K562 (cell line): ENCODE results near the gene PHTF2. TPM values are rescaled to one million over a fixed set of nuclear protein-coding genes. Genes with fewer than 3 reads are reported as not detected.

Source experiments
- BRF2 ChIP-seq: IDR thresholded peaks from 3 replicates; pipeline ENCODE4 v1.6.1; 2011; ENCODE audit warnings: borderline replicate concordance, mild to moderate bottlenecking; ENCODE audit not compliant: insufficient read length, insufficient read depth
- ETV1 ChIP-seq: fragments of 450-650 bp; conservative IDR thresholded peaks from 2 replicates; pipeline ENCODE4 v1.6.1; 2016; ENCODE audit warnings: missing genetic modification characterization, control low read depth, low read depth, missing compliant biosample characterization
- FUS ChIP-seq: fragments of 200-400 bp; formaldehyde crosslinking; optimal IDR thresholded peaks from 2 replicates; pipeline ENCODE3; 2017; ENCODE audit warnings: low read depth, low read length
- GATA2 ChIP-seq: sonication (generic); formaldehyde crosslinking; IDR thresholded peaks from 2 replicates; pipeline ENCODE4 v1.4.0; 2020; ENCODE audit warnings: mild to moderate bottlenecking, missing genetic modification reagents
- MGA ChIP-seq: fragments of 450-650 bp; IDR thresholded peaks from 2 replicates; pipeline ENCODE4 v1.6.1; 2016; ENCODE audit warnings: mild to moderate bottlenecking, moderate library complexity
- NFXL1 ChIP-seq: fragments of 450-650 bp; formaldehyde crosslinking; IDR thresholded peaks from 2 replicates; pipeline ENCODE4 v1.4.0; 2021; ENCODE audit warnings: mild to moderate bottlenecking
- SRSF3 ChIP-seq: fragments of 200-400 bp; formaldehyde crosslinking; IDR thresholded peaks from 2 replicates; pipeline ENCODE4 v1.6.1; 2016; ENCODE audit warnings: mild to moderate bottlenecking, low read length, moderate library complexity; ENCODE audit not compliant: insufficient read depth
- TSC22D4 ChIP-seq: fragments of 450-650 bp; IDR thresholded peaks from 2 replicates; pipeline ENCODE4 v1.6.1; 2016; ENCODE audit warnings: missing genetic modification characterization, missing biosample characterization, control low read depth
- ZEB2 ChIP-seq: fragments of 450-650 bp; IDR thresholded peaks from 2 replicates; pipeline ENCODE4 v1.6.1; 2016
- ZKSCAN3 ChIP-seq: fragments of 250-450 bp; sonication (Bioruptor Pico); IDR thresholded peaks from 2 replicates; pipeline ENCODE4 v1.4.0; 2020
- ZNF431 ChIP-seq: sonication (generic); formaldehyde crosslinking; IDR thresholded peaks from 2 replicates; pipeline ENCODE4 v1.8.0; 2022; ENCODE audit warnings: mild to moderate bottlenecking, missing genetic modification reagents
- ZNF561 ChIP-seq: fragments of 450-650 bp; formaldehyde crosslinking; conservative IDR thresholded peaks from 2 replicates; pipeline ENCODE4 v1.4.0; 2020; ENCODE audit warnings: mild to moderate bottlenecking, moderate library complexity
- polyA plus RNA-seq, 8 experiments: library from polyadenylated mRNA; depleted of rRNA in 4 of 8; stranded (reverse) in 5 of 8; unstranded in 3 of 8; fragments of >200 nt; fragmentation: Nextera tagmentation in 2 of 8; fragmentation: Illumina TruSeq in 1 of 8; extraction: Ambion mirVana in 2 of 8; extraction: Trizol in 1 of 8; gene quantifications; 2 replicates each; pipeline versions ENCODE4 v1.2.1 to v1.2.3, GENCODE V29; 2011 to 2014; ENCODE audit warnings: inconsistent platforms in 1 of 8, missing spikeins in 1 of 8
- total RNA-seq, 7 experiments: library from RNA; depleted of rRNA in 6 of 7; stranded (reverse); fragments of >200 nt in 6 of 7; fragmentation: Illumina TruSeq in 2 of 7; extraction: Trizol in 2 of 7; gene quantifications; 2 replicates each; pipeline versions ENCODE4 v1.2.1 to v1.2.3, GENCODE V29; 2011 to 2021; ENCODE audit warnings: low replicate concordance in 1 of 7
- TF ChIP-seq, protein P1 (sequence below): sonication (generic); formaldehyde crosslinking; IDR thresholded peaks from 2 replicates; pipeline ENCODE4 v1.8.0; 2022; ENCODE audit warnings: missing genetic modification reagents, mild to moderate bottlenecking, borderline replicate concordance
- TF ChIP-seq, protein P2 (sequence below): sonication (generic); IDR thresholded peaks from 2 replicates; pipeline ENCODE4 v1.6.1; 2016

The PHTF2 gene
- total and polyA plus RNA-seq, 9 of the 15 experiments (the other 6 are each of a cell fraction or from before 2014, with no cell fraction given), result 17.9 to 43.6 (median 25.4) TPM

GRCh38 chr7:77913977-77914607, 115.5 kb downstream of the PHTF2 start (continued):
- no peak for TF ChIP-seq BRF2
- TF ChIP-seq, protein P1, sequence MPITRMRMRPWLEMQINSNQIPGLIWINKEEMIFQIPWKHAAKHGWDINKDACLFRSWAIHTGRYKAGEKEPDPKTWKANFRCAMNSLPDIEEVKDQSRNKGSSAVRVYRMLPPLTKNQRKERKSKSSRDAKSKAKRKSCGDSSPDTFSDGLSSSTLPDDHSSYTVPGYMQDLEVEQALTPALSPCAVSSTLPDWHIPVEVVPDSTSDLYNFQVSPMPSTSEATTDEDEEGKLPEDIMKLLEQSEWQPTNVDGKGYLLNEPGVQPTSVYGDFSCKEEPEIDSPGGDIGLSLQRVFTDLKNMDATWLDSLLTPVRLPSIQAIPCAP (CRISPR knock-in tag), result no peak
- no peak for TF ChIP-seq SRSF3
- TF ChIP-seq ZKSCAN3 (CRISPR knock-in tag), result no peak
- TF ChIP-seq, protein P2, sequence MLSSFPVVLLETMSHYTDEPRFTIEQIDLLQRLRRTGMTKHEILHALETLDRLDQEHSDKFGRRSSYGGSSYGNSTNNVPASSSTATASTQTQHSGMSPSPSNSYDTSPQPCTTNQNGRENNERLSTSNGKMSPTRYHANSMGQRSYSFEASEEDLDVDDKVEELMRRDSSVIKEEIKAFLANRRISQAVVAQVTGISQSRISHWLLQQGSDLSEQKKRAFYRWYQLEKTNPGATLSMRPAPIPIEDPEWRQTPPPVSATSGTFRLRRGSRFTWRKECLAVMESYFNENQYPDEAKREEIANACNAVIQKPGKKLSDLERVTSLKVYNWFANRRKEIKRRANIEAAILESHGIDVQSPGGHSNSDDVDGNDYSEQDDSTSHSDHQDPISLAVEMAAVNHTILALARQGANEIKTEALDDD, result peak; percentile 66
- no peak for TF ChIP-seq FUS
- TF ChIP-seq ZEB2, result peak; percentile 25; the same call in 1 of the 2 replicates
- no peak for TF ChIP-seq ZNF431
- peak; percentile 36; the same call in 1 of the 2 replicates for TF ChIP-seq GATA2
- TF ChIP-seq MGA, result peak; percentile 35; the same call in 1 of the 2 replicates
- TF ChIP-seq ZNF561, result no peak
- no peak for TF ChIP-seq ETV1
- no peak for TF ChIP-seq TSC22D4
- TF ChIP-seq NFXL1 (CRISPR knock-in tag), result no peak
